ENCODE data around the gene CLRN3.

Gene CLRN3

GRCh38 chr10:127939786-127940330, 47.1 kb upstream of the CLRN3 start:
- no peak overlapping the region for H3K4me3 ChIP-seq (ENCODE audit: low read depth, low read length)
- ChIA-PET POLR2A (no interaction called here), CTCF (no interaction called here)
- H3K36me3 ChIP-seq (ENCODE audit: control insufficient read depth in 2 of 2, insufficient read depth in 1 of 2, low read length in 2 of 2): no peaks in the 10 kb centered on the region
- TF ChIP-seq ZFP41 (tag by site-specific recombination; IDR thresholded peaks at IDR 0.05; ENCODE audit: borderline replicate concordance): no peak
- peak; percentile 56; the same call in 1 of the 2 replicates for TF ChIP-seq EGR2 (tag by site-specific recombination; IDR thresholded peaks at IDR 0.05; ENCODE audit: low read depth)
- H3K27ac ChIP-seq (ENCODE audit: extremely low read depth, low read depth, low read length): no peak overlapping the region
- H3K9me3 ChIP-seq (ENCODE audit: control insufficient read depth, insufficient read depth, low read depth, low read length): no peaks in the 10 kb centered on the region
- no peaks in the 10 kb centered on the region for H3K4me1 ChIP-seq (ENCODE audit: control insufficient read depth, insufficient read depth, low read length)

GRCh38 chr10:127937915-127938463, 45.2 kb upstream of the CLRN3 start:
- ChIA-PET CTCF (interaction anchor here (0.6 to 1.8 kb wide), 3 partner anchors 13 to 246 kb away, joined by 3 to 5 read pairs (median 3); no protein-coding TSS in a partner anchor), POLR2A (no interaction called here)
- H3K4me1 ChIP-seq (ENCODE audit: control insufficient read depth, insufficient read depth, low read length): no peaks in the 10 kb centered on the region

GRCh38 chr10:127937069-127937468, 44.3 kb upstream of the CLRN3 start:
- CTCF ChIA-PET: interaction anchor here (1.8 kb wide), 1 partner anchor 74 kb away, joined by 5 read pairs; no protein-coding TSS in a partner anchor
- Histone ChIP-seq H3K27ac (ENCODE audit: extremely low read depth, low read depth, low read length) (no peak overlapping the region), H3K9me3 (ENCODE audit: control insufficient read depth, insufficient read depth, low read depth, low read length) (no peaks in the 10 kb centered on the region), H3K36me3 (ENCODE audit: control insufficient read depth in 2 of 2, insufficient read depth in 1 of 2, low read length in 2 of 2) (no peaks in the 10 kb centered on the region), H3K4me1 (ENCODE audit: control insufficient read depth, insufficient read depth, low read length) (no peaks in the 10 kb centered on the region), H3K4me3 (ENCODE audit: low read depth, low read length) (no peak overlapping the region)
- POLR2A ChIA-PET: no interaction called here
- TF ChIP-seq ZNF202 (tag by site-specific recombination; IDR thresholded peaks at IDR 0.05; ENCODE audit: borderline replicate concordance) (no peak), ATF2 (tag by site-specific recombination; IDR thresholded peaks at IDR 0.05; ENCODE audit: low read depth) (no peak), OSR2 (tag by site-specific recombination; IDR thresholded peaks at IDR 0.05) (no peak), PRDM2 (tag by site-specific recombination; IDR thresholded peaks at IDR 0.05; ENCODE audit: borderline replicate concordance) (no peak), MZF1 (tag by site-specific recombination; IDR thresholded peaks at IDR 0.05; ENCODE audit: borderline replicate concordance) (no peak), ZNF560 (tag by site-specific recombination; IDR thresholded peaks at IDR 0.05; ENCODE audit: borderline replicate concordance) (no peak), ZNF548 (tag by site-specific recombination; IDR thresholded peaks at IDR 0.05) (no peak)

More at GRCh38 chr10:127937915-127938463, 45.2 kb upstream of the CLRN3 start:
- Histone ChIP-seq H3K4me3 (ENCODE audit: low read depth, low read length) (no peak overlapping the region), H3K27ac (ENCODE audit: extremely low read depth, low read depth, low read length) (no peak overlapping the region), H3K36me3 (ENCODE audit: control insufficient read depth in 2 of 2, insufficient read depth in 1 of 2, low read length in 2 of 2) (no peaks in the 10 kb centered on the region), H3K9me3 (ENCODE audit: control insufficient read depth, insufficient read depth, low read depth, low read length) (no peaks in the 10 kb centered on the region)
- TF ChIP-seq ZNF501 (tag by site-specific recombination; IDR thresholded peaks at IDR 0.05) (no peak), ZBTB7A (tag by site-specific recombination; IDR thresholded peaks at IDR 0.05; ENCODE audit: low read depth) (no peak), EGR2 (tag by site-specific recombination; IDR thresholded peaks at IDR 0.05; ENCODE audit: low read depth) (no peak), ZNF350 (tag by site-specific recombination; IDR thresholded peaks at IDR 0.05) (no peak), ZNF561 (tag by site-specific recombination; IDR thresholded peaks at IDR 0.05; ENCODE audit: borderline replicate concordance) (no peak), ZNF843 (tag by site-specific recombination; IDR thresholded peaks at IDR 0.05) (no peak), ZNF202 (tag by site-specific recombination; IDR thresholded peaks at IDR 0.05; ENCODE audit: borderline replicate concordance) (no peak), PBX3 (CRISPR knock-in tag; IDR thresholded peaks at IDR 0.05) (no peak), ZNF768 (tag by site-specific recombination; IDR thresholded peaks at IDR 0.05) (no peak), ZNF302 (tag by site-specific recombination; IDR thresholded peaks at IDR 0.05; ENCODE audit: low read depth) (no peak), ZNF398 (tag by site-specific recombination; IDR thresholded peaks at IDR 0.05) (no peak), KLF8 (tag by site-specific recombination; IDR thresholded peaks at IDR 0.05) (no peak)

Data from HEK293 (cell line).